Skeletal muscle cell (primary cell): ENCODE results near the gene TMEM126B.

Source experiments
- DNase-seq: peaks from one replicate; pipeline ENCODE4 v3.0.0-alpha.2; 2010; ENCODE audit warnings: low read depth
- H3K4me3 ChIP-seq: 2 replicates; pipeline ENCODE4 v1.5.1; 2011; ENCODE audit warnings: low read depth, mild to moderate bottlenecking, control low read depth, low read length, moderate library complexity

Gene TMEM126B

GRCh38 chr11:85673393-85673792 is 45.0 kb downstream of the TMEM126B start:
- no peak for DNase-seq
- no peak overlapping the region for H3K4me3 ChIP-seq

GRCh38 chr11:85679576-85679975 is 51.2 kb downstream of the TMEM126B start:
- no peak for DNase-seq
- no peak overlapping the region for H3K4me3 ChIP-seq

DNA sequence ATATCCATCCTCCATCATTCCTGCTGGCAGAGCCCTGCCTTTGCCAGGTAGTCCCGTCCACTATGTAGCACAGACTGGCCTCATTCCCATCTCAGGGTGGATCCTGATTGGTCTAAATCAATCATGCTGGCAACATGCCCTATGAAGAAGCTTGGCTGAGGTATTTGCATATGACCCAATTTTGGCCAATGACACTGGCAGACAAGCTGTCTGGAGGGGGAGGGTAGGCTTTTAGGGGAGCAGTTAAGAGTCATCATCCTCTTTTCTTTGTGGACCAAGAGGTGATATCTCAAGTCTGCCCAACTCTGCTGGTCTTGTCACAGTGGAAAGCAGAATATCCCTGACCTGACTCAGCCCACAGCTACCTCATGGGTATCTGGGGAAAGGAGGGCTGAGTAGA is 52.5 kb downstream of the TMEM126B start:
- no peak for DNase-seq
- H3K4me3 ChIP-seq: no peak overlapping the region

DNA sequence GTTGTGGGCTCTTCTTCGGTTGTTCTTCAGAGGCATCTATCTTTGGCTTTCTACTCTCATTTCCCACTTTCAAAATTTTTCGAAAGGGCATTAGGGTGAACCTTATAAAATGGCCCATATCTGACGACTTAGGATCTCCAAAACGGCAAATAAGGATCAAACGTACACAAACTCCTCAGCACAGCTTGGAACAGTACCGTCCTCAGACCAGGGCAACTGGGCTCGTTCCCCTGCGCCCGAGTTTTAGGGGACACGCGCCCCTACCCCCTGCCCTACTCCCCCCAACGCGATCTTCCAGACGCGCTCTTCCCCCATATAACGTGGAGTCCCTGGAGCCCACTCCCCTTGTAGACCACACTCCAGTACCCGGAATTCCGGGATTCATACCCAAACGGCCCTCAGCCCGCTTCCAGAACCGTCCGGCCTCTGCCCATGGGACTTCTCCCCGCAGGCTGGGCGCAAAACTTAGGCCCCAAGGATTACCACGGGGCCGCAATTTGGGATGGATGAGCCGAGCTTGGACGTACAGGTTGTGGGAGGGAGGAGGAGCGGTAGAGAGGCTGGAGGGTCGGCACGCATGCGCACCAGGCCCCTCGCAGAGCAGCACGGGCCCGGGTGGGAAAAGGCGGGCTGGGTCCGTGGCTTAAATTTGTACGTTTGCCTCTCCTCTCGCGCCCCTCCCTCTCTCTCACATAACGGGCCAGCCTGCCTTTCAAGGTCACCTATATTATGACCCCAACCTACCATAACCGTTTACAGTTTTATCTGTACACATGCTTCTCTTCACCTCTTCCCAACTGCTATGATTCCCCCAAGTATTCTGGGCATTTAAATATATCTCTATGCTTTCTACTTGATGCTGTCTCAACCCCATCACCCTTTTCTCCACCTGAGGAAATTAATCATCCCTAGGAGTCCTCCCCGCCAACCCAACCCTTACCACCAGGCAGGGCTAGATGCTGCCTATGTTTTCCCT is 54.2 kb downstream of the TMEM126B start:
- no peak for DNase-seq
- peak overlapping the region; percentile 66 for H3K4me3 ChIP-seq

GRCh38 chr11:85685125-85685819 is 56.9 kb downstream of the TMEM126B start:
- DNase-seq: peak; percentile 36
- H3K4me3 ChIP-seq: peak overlapping the region; percentile 57

- H3K4me3 ChIP-seq: peak within 1 kb of the TSS; percentile 57
- peak; percentile 92 for DNase-seq
Observed at GRCh38 chr11:85685820-85686459, 57.5 kb downstream of the TMEM126B start, which contains the start of gene CCDC89. Gene CCDC89 (minus strand): TSS chr11:85686195. CDS start chr11:85686130, 65 bp downstream.
